IgD-negative memory B cell (primary cell): Measurements from ENCODE around the gene PREX1. TPM values are rescaled to one million over a fixed set of nuclear protein-coding genes. Genes with fewer than 3 reads are reported as not detected.

Source experiments
- H3K27ac Mint-ChIP-seq, 3 donors: one replicate each; pipeline ENCODE4 v1.8.0; 2020 to 2022; ENCODE audit warnings: mild to moderate bottlenecking in 3 of 3, mixed read lengths in 3 of 3, moderate library complexity in 1 of 3
- H3K27me3 Mint-ChIP-seq: one replicate; pipeline ENCODE4 v1.8.0; 2021; ENCODE audit warnings: mixed read lengths
- H3K36me3 Mint-ChIP-seq: one replicate; pipeline ENCODE4 v1.8.0; 2020; ENCODE audit warnings: mild to moderate bottlenecking, mixed read lengths
- H3K4me1 Mint-ChIP-seq, 3 donors: one replicate each; pipeline ENCODE4 v1.8.0; 2020 to 2022; ENCODE audit warnings: mixed read lengths in 3 of 3, mild to moderate bottlenecking in 1 of 3
- H3K4me3 Mint-ChIP-seq, 4 donors: one replicate each; pipeline ENCODE4 v1.8.0; 2020 to 2022; ENCODE audit warnings: mild to moderate bottlenecking in 4 of 4, mixed read lengths in 4 of 4, moderate library complexity in 3 of 4
- H3K9me3 Mint-ChIP-seq, 3 donors: one replicate each; pipeline ENCODE4 v1.8.0; 2020 to 2021; ENCODE audit warnings: mixed read lengths in 3 of 3, mild to moderate bottlenecking in 1 of 3
- polyA plus RNA-seq: library from polyadenylated mRNA; unstranded; fragments of 300-500 nt; fragmentation: Illumina TruSeq; gene quantifications from one replicate; pipeline ENCODE4 v1.2.3, GENCODE V29; 2021

The PREX1 gene
- polyA plus RNA-seq, 1 donor from 2014 or later, result 41.7 TPM

DNA sequence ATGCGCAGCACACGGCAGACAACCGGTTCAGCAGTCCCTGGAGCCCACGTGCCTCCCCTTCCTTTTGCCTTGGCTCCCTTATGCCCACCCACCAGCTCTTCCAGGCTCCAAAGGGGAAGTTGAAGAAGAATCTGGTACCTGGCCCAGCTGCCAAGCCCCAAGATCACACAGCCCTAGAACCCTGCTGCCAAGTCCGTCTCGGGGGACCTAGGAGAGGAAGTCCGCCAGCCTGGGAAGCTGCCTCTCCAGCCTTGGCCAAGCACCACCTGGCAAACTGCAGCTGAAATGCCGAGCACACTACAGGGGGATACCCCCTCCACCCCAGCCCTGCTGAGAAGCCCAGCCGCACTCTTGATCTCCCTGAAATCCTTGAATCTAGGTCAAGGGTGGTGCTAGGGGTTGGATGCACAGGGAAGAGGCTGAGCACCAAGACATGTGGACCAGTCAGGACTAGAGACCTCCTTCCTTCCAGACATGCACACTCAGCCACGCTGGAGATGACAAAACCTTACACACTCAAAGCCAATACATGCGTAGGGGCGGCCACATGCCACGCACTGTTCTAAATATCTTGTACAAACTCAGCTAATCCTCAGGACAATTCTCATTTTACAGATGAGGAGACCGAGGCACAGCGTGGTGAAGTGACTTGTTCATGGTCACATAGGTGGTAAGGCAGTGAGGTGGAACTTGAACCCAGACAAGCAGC lies 124.1 kb downstream of the PREX1 start:
- no peaks in the 10 kb centered on the region for H3K9me3 Mint-ChIP-seq
- no peaks in the 10 kb centered on the region for H3K27me3 Mint-ChIP-seq
- peak overlapping the region in 1 of 3 donors; percentile 47 for H3K27ac Mint-ChIP-seq
- H3K36me3 Mint-ChIP-seq, result peaks cover 9% of the 10 kb centered on the region
- no peak overlapping the region for H3K4me3 Mint-ChIP-seq
- H3K4me1 Mint-ChIP-seq, result peaks cover 16 to 21% (median 16%) of the 10 kb centered on the region in 3 donors

DNA sequence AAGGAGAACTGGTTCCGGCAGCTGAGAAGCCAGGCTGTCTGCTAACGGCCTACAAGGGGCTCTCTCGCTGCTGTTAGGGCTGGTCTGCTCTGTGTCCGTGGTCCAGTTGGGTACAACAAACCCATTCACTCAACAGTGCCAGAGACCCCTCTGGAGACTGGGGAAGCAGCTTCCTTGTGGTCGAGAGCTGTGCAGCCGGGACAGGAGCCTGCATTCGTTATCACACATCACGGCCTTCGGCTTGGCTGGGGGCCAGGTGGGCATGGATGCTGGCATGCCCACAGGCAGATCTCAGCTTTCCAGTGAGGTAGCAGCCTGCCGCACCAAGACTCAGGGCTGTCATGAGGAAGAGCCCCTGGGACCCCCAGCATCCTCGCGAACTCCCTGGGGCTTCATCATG lies 124.7 kb downstream of the PREX1 start:
- no peaks in the 10 kb centered on the region for H3K27me3 Mint-ChIP-seq
- no peak overlapping the region for H3K4me3 Mint-ChIP-seq
- peak overlapping the region in 1 of 3 donors; percentile 56 for H3K27ac Mint-ChIP-seq
- H3K36me3 Mint-ChIP-seq, result peaks cover 5% of the 10 kb centered on the region
- no peaks in the 10 kb centered on the region for H3K9me3 Mint-ChIP-seq
- H3K4me1 Mint-ChIP-seq, result peaks cover 14 to 15% (median 14%) of the 10 kb centered on the region in 3 donors

- no peaks in the 10 kb centered on the region for H3K9me3 Mint-ChIP-seq
- H3K4me3 Mint-ChIP-seq, result no peak overlapping the region
- peaks cover 5% of the 10 kb centered on the region for H3K36me3 Mint-ChIP-seq
- peaks cover 12 to 14% (median 14%) of the 10 kb centered on the region in 3 donors for H3K4me1 Mint-ChIP-seq
- H3K27ac Mint-ChIP-seq, result peak overlapping the region; percentile 19 to 59 (median 56)
- H3K27me3 Mint-ChIP-seq, result no peaks in the 10 kb centered on the region
Measured at GRCh38 chr20:48702455-48702913, 125.3 kb downstream of the PREX1 start.

GRCh38 chr20:48701702-48702101 lies 126.1 kb downstream of the PREX1 start:
- peaks cover 5% of the 10 kb centered on the region for H3K36me3 Mint-ChIP-seq
- H3K4me1 Mint-ChIP-seq, result peaks cover 7 to 14% (median 11%) of the 10 kb centered on the region in 3 donors

GRCh38 chr20:48698507-48699267 lies 129.1 kb downstream of the PREX1 start:
- H3K36me3 Mint-ChIP-seq, result peaks cover 9% of the 10 kb centered on the region
- no peaks in the 10 kb centered on the region for H3K9me3 Mint-ChIP-seq
- no peak overlapping the region for H3K4me3 Mint-ChIP-seq
- H3K27ac Mint-ChIP-seq, result peak overlapping the region in 1 of 3 donors; percentile 64
- H3K27me3 Mint-ChIP-seq, result no peaks in the 10 kb centered on the region
- peaks cover 0 to 12% (median 6%) of the 10 kb centered on the region in 3 donors for H3K4me1 Mint-ChIP-seq

More at GRCh38 chr20:48701702-48702101, 126.1 kb downstream of the PREX1 start:
- no peak overlapping the region for H3K4me3 Mint-ChIP-seq
- H3K9me3 Mint-ChIP-seq, result no peaks in the 10 kb centered on the region
- peak overlapping the region in 2 of 3 donors; percentile 20 to 53 for H3K27ac Mint-ChIP-seq
- no peaks in the 10 kb centered on the region for H3K27me3 Mint-ChIP-seq

DNA sequence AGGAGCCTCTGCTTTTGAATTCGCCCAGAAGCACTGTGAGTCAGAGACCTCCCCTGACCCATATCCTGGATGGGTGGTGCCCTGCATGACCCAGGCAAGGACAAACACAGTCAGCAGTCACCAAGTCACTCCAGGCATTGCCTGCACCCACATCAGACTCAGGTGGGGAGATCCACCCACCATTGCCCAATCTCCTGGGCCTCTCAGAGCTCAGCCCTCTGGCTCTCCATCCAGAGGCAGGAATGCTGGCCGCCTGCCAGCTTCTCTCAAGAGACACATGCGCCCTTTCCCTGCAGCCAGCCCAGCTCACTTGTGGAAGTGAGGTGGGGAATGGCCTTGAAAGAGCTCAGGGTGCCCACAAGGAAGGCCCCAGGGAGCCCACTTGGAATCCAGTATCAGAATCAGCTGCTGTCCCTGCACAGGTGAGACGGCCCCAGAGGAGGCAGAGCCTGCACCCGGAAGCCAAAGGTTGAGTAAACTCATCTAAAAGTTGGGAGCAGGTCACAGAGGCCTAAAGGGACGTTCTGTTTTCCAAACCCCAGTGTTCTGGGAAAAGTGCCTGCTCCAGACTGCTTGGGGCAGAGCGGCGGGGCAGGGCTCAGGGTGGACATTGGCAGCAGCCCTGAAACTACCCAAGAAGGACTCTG lies 129.8 kb downstream of the PREX1 start:
- no peak overlapping the region for H3K4me3 Mint-ChIP-seq
- H3K27me3 Mint-ChIP-seq, result no peaks in the 10 kb centered on the region
- H3K27ac Mint-ChIP-seq, result peak overlapping the region in 1 of 3 donors; percentile 63
- H3K4me1 Mint-ChIP-seq, result peaks cover 0 to 10% (median 6%) of the 10 kb centered on the region in 3 donors
- peaks cover 9% of the 10 kb centered on the region for H3K36me3 Mint-ChIP-seq
- no peaks in the 10 kb centered on the region for H3K9me3 Mint-ChIP-seq

DNA sequence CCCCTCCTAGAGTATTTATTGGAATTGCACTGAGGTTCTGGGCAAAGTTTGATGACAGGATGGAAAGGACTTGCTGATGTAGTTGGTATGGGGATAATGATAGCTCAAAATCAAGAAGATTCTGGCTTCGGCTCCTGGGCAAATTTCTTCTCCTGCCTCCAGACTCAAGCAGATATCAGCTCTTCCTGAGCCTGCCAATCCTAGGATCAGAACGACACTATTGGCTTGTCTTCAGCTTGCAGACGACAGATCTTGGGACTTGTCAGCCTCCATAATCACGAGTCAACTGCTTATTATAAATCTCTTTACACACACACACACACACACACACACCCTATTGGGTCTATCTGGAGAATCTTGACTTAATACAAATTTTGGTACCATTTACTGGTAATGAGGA lies 131.1 kb downstream of the PREX1 start:
- no peaks in the 10 kb centered on the region for H3K9me3 Mint-ChIP-seq

GRCh38 chr20:48695738-48696137 lies 132.1 kb downstream of the PREX1 start:
- peak overlapping the region in 1 of 3 donors; percentile 40 for H3K27ac Mint-ChIP-seq

More for the DNA sequence above, 131.1 kb downstream of the PREX1 start:
- H3K27ac Mint-ChIP-seq, result peak overlapping the region in 1 of 3 donors; percentile 41
- H3K4me3 Mint-ChIP-seq, result no peak overlapping the region
- H3K36me3 Mint-ChIP-seq, result peaks cover 9% of the 10 kb centered on the region
- peaks cover 0 to 8% (median 6%) of the 10 kb centered on the region in 3 donors for H3K4me1 Mint-ChIP-seq
- no peaks in the 10 kb centered on the region for H3K27me3 Mint-ChIP-seq

DNA sequence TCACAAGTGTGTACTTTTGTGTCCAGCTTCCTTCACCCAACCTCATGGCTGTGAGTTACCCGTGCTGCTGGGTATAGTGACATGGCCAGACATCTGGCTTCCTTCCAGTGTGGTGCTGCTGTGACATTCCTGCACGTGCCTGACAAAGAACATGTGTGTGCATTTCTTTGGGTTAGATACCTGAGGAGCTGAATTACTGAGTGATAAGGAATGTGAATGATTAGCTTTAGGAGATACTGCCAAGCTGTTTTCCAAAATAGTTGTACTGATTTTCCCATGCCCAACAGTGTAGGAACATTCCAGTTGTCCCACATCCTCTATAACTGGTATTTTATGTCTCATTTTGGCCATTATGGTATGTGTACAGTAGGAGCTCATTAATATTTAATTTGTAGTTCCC lies 132.5 kb downstream of the PREX1 start:
- Mint-ChIP-seq H3K27me3 (no peaks in the 10 kb centered on the region), H3K4me1 (peaks cover 0 to 7% (median 6%) of the 10 kb centered on the region in 3 donors), H3K36me3 (peaks cover 6% of the 10 kb centered on the region), H3K9me3 (no peaks in the 10 kb centered on the region), H3K4me3 (peak overlapping the region in 1 of 4 donors; percentile 39), H3K27ac (peak overlapping the region in 1 of 3 donors; percentile 40)

More at GRCh38 chr20:48695738-48696137, 132.1 kb downstream of the PREX1 start:
- peaks cover 9% of the 10 kb centered on the region for H3K36me3 Mint-ChIP-seq
- H3K4me3 Mint-ChIP-seq, result no peak overlapping the region
- no peaks in the 10 kb centered on the region for H3K27me3 Mint-ChIP-seq
- H3K4me1 Mint-ChIP-seq, result peaks cover 0 to 7% (median 6%) of the 10 kb centered on the region in 3 donors
- no peaks in the 10 kb centered on the region for H3K9me3 Mint-ChIP-seq

DNA sequence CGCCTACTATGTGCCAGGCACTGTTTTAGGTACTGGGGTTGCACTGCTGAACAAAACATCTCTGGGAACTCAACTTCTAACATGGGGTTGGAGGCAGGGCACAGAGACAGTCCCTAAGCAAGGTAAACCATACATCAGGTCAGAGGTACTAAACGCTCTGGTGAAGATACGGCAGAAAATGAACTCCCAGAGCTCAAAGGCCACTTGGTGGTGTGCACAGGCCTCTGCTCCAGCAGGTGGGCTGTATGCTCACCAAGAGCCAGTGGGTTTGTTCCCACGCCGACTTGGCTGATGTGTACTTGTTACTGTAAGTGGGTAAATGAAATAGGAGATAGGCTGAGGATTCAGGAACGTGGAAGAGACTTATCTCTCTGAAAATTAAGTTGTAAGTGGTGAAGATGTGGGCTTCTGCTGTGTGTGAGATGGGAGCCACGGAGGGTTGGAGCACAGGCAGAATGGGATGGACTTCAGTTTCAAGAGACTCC lies 133.4 kb downstream of the PREX1 start:
- H3K4me1 Mint-ChIP-seq, result peaks cover 0 to 9% (median 4%) of the 10 kb centered on the region in 3 donors
- no peaks in the 10 kb centered on the region for H3K27me3 Mint-ChIP-seq

GRCh38 chr20:48691523-48691922 lies 136.3 kb downstream of the PREX1 start:
- Mint-ChIP-seq H3K27me3 (no peaks in the 10 kb centered on the region), H3K27ac (peak overlapping the region in 1 of 3 donors; percentile 49), H3K36me3 (peaks cover 3% of the 10 kb centered on the region), H3K4me3 (no peak overlapping the region), H3K9me3 (no peaks in the 10 kb centered on the region), H3K4me1 (peaks cover 0 to 5% (median 4%) of the 10 kb centered on the region in 3 donors)

More for the DNA sequence above, 133.4 kb downstream of the PREX1 start:
- H3K27ac Mint-ChIP-seq, result peak overlapping the region in 2 of 3 donors; percentile 9 to 77
- no peak overlapping the region for H3K4me3 Mint-ChIP-seq
- H3K9me3 Mint-ChIP-seq, result no peaks in the 10 kb centered on the region
- H3K36me3 Mint-ChIP-seq, result peaks cover 5% of the 10 kb centered on the region

DNA sequence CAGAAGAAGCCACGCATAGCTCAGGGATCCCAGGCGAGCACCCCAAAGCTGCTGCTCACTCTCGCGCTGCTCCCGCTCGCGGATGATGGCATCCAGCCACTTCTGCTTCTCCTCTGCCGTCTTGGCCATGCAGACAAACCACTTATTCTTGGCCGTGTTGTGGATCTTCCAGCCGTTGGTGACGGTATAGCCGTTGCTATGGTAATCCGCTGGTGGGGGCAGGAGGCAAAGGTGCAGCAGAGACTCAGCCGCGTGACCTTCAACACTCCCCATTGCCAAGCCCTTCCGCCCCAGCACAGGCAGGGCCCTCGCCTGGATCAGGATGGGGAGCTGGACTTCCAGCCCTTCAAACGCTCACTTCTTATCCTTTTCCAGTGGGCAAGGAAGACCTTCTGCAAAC lies 136.9 kb downstream of the PREX1 start:
- H3K4me1 Mint-ChIP-seq, result peaks cover 0 to 5% (median 4%) of the 10 kb centered on the region in 3 donors
- no peaks in the 10 kb centered on the region for H3K9me3 Mint-ChIP-seq
- peak overlapping the region in 1 of 3 donors; percentile 49 for H3K27ac Mint-ChIP-seq
- H3K36me3 Mint-ChIP-seq, result no peaks in the 10 kb centered on the region
- H3K4me3 Mint-ChIP-seq, result no peak overlapping the region
- H3K27me3 Mint-ChIP-seq, result no peaks in the 10 kb centered on the region

DNA sequence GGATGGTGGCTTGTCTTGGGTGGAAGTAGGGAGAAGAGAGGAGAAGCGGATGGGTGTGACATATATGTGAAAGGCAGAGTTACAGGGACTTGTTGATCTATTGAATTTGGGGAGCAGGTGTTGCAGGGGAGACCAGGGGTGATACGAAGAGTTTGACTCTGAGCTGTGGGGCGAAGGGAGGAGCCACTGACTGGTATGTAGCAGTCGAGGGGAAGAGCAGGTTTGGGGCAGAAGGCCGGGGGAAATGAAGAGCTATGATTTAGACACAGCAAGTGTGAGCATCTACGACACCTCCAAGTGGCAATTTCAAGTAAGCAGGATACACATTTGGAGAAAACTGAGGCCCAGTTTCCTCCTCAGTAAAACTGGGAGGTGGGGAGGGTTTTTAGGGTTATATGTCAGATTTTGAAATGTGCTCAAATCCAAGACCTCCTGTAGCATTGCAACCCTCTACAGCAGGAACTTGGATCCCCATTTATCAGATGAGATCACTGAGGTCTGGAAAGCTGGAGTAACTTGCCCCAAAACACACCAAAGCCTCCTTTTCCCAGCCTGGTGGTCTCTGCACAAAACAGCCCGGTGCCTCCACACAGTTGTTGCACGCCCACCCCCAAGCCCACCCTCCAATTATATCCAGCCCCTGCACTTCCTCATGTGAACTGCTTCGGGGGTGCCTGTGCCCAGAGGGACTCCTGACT lies 137.8 kb downstream of the PREX1 start:
- H3K4me1 Mint-ChIP-seq, result peaks cover 0 to 5% (median 2%) of the 10 kb centered on the region in 3 donors
- no peaks in the 10 kb centered on the region for H3K9me3 Mint-ChIP-seq
- H3K36me3 Mint-ChIP-seq, result no peaks in the 10 kb centered on the region
- H3K27ac Mint-ChIP-seq, result peak overlapping the region; percentile 35 to 88 (median 49)
- no peak overlapping the region for H3K4me3 Mint-ChIP-seq
- H3K27me3 Mint-ChIP-seq, result no peaks in the 10 kb centered on the region

DNA sequence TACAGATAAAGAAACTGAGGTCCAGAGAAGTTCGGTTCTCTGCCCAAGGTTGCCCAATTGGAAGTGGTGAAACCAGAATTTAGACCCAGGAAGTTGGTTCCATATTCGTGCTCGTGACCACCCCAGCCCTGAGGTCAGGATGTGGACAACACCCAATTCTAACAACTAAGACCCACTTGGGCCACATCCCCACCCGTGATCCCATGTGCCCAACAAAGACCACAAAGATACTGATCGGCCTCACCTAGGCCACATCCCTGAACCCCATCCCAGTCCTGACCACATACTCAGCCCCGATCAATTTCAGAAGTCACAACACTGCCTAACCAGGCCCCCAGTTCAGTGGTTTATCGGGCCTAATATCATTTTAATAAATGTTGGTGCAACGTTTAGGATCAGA lies 138.4 kb downstream of the PREX1 start:
- peaks cover 0 to 6% (median 3%) of the 10 kb centered on the region in 3 donors for H3K4me1 Mint-ChIP-seq
- H3K9me3 Mint-ChIP-seq, result no peaks in the 10 kb centered on the region
- no peak overlapping the region for H3K4me3 Mint-ChIP-seq
- no peaks in the 10 kb centered on the region for H3K27me3 Mint-ChIP-seq
- H3K27ac Mint-ChIP-seq, result peak overlapping the region in 2 of 3 donors; percentile 49 to 88
- no peaks in the 10 kb centered on the region for H3K36me3 Mint-ChIP-seq
